Measurements from ENCODE around the gene CDCA4.
"Not testable (repeated sequence)": the region's sequence is repeated elsewhere in the genome, so short reads cannot be mapped to it uniquely, and the experiment has no call there.

CDCA4 gene

DNA sequence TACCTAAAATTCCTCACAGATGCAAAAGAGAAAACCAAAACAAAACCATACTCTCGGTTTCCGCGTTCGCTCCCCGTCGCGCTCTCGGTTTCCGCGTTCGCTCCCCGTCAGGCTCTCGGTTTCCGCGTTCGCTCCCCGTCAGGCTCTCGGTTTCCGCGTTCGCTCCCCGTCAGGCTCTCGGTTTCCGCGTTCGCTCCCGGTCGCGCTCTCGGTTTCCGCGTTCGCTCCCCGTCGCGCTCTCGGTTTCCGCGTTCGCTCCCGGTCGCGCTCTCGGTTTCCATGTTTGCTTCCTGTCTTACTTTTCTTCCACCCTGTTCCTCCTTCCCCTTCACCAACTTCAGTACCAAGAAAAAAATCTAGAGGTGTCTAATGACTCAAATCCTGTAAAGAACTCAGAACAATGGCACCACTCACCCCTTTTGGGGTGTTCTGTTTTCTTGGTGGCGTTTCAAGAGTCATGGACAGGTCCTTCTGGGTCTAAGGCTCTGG, 12.6 kb upstream of the CDCA4 start:
- not testable (repeated sequence) for DNase-seq (ENCODE audit: low read depth)

GRCh38 chr14:105032451-105032901, 11.6 kb upstream of the CDCA4 start:
- DNase-seq (ENCODE audit: low read depth): not testable (repeated sequence)

- no peak for DNase-seq (ENCODE audit: low read depth)
These were observed 10.0 kb upstream of the CDCA4 start for GRCh38 chr14:105030836-105031396.

DNA sequence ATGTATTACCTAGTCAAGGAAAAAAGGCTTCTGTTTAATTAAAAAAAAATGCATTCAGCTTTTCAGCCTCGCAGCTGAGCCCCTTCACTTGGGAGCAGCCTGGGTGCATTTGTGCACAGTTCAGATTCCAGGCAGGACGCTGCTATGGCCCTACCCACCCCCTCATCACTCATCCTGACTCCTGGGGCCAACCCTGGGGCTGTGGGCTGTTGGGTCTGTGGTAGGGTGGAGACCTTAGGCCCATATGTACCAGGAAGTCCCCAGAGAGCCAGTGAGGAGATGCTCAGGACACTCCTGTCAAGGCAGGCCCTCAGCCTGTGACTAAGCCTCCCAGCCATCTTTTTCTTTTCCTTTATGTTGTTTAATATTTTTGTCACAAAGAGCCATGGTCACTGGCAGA, 9.3 kb upstream of the CDCA4 start:
- no peak for DNase-seq (ENCODE audit: low read depth)

- no peak for DNase-seq (ENCODE audit: low read depth)
These were observed 8.5 kb upstream of the CDCA4 start for GRCh38 chr14:105029402-105029801.

GRCh38 chr14:105028251-105028927, 7.5 kb upstream of the CDCA4 start:
- no peak for DNase-seq (ENCODE audit: low read depth)

DNA sequence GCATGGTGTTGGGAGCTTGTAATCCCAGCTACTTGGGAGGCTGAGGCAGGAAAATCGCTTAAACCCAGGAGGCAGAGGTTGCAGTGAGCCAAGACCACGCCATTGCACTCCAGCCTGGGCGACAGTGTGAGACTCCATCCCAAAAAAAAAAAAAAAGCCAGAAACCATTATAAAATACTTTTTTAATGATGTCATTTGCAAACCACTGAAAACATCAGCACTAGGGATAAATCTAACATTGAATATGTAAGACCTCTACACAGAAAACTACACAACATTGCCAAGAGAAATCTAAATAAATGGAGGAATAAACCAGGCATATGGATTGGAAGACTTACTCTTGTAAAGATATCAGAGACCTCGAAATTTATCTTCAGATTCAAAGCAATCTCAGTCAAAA, 6.8 kb upstream of the CDCA4 start:
- DNase-seq (ENCODE audit: low read depth): not testable (repeated sequence)

DNA sequence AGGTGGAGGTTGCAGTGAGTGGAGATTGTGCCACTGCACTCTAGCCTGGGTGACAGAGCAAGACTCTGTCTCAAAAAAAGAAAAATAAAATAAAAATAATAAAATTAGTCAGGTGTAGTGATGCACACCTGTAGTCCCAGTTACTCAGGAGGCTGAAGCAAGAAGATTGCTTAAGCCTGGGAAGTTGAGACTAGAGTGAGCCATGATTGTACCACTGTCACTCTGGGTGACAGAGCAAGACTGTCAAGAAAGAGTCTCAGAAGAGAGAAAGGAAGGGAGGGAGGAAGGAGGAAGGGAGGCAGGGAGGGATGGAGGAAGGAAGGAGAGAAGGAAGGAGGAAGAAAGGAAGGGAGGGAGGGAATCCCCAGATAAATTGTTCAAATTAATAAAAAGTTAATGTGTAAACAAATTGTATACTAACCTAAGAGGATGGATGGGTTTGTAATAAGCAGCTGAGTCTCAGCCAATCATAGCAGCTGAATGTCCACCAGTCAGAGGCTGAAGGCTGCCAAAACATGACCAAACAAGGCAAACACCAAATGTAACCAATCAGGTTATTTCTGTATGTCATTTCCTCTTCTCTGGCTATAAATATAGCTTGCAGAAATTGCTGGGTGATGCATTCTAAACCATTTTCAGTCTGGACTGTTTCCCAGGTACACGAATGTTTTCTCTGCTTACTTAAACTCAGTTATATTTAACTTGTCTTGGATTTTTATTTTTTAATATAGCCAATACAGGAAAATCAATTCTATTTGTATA, 6.1 kb upstream of the CDCA4 start:
- no peak for DNase-seq (ENCODE audit: low read depth)

GRCh38 chr14:105026033-105026785, 5.3 kb upstream of the CDCA4 start:
- no peak for DNase-seq (ENCODE audit: low read depth)

DNA sequence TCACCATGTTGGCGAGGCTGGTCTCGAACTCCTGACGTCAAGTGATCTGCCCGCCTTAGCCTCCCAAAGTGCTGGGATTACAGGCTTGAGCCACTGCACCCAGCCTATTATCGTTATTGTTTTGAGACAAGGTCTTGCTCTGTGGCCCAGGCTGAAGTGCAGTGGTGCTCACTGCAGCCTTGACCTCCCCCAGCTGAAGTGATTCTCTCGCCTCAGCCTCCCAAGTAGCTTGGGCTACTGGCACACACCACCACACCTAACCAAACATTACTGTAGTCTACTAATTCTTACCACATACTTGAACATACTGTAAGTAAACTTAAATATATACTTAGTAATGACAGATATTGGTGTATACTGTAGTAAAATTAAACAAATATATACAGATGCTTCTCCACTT, 4.5 kb upstream of the CDCA4 start:
- no peak for DNase-seq (ENCODE audit: low read depth)

- no peak for DNase-seq (ENCODE audit: low read depth)
These were observed 3.1 kb upstream of the CDCA4 start for GRCh38 chr14:105023791-105024480.

- DNase-seq (ENCODE audit: low read depth): no peak
These were observed 2.3 kb upstream of the CDCA4 start for GRCh38 chr14:105023144-105023543.

DNA sequence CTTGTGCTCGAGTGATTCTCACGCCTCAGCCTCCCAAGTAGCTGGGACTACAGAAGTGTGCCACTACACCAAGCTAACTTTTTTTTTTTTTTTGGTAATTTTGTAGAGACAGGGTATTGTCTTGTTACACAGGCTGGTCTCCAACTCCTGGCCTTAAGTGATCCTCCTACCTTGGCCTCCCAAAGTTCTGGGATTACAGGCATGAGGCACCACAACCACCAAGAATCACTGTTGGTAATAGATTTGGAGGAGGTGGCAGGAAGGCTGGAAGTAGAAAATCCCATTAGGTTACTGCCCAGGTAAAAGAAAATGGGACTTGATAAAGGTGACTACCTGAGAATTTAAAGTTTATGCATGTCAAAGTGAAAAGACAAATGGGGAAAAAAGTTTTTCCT, 1.4 kb upstream of the CDCA4 start:
- no peak for DNase-seq (ENCODE audit: low read depth)

GRCh38 chr14:105021656-105022275, 883 bp upstream of the CDCA4 start:
- peak; percentile 11 for DNase-seq (ENCODE audit: low read depth)

- DNase-seq (ENCODE audit: low read depth): peak; percentile 57
These were observed 745 bp downstream of the CDCA4 start for GRCh38 chr14:105019861-105020814.

DNA sequence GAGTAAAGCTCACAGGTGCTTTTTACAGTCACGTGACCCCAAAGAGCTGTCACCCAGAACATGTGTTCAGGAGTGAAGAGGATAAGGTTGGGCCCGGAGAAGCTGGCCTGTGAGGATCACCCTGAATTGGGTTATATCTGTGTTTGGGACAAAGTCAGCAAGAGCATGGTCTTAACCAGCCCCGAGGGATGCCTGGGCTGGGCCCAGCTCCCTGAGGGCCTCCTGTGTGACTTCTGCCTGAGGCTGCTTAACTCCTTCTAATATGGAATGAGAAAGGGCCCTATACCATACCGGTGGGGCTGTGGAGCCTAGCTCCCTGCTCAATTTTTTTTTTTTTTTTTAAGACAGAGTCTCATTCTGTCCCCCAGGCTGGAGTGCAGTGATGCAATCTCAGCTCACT, 2.5 kb downstream of the CDCA4 start:
- DNase-seq (ENCODE audit: low read depth): no peak

DNA sequence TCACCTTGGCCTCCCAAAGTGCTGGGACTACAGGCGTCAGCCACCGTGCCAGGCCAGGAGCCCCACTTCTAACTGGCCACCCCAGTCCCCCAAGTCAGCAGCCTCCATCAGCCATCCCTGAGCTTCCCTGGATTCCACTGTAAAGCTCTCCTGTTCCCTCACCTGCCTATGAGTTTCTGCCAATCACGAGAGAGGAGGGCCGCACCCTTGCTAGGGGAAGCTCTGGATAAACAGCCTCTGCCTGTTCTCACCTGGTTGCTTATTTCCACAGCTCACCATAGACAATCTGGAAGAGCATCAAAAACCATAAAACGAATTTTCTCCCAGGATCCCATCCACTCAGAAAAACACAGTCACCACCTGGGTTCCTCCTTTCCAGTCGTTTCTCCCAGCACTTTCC, 5.0 kb downstream of the CDCA4 start:
- DNase-seq (ENCODE audit: low read depth): no peak

DNA sequence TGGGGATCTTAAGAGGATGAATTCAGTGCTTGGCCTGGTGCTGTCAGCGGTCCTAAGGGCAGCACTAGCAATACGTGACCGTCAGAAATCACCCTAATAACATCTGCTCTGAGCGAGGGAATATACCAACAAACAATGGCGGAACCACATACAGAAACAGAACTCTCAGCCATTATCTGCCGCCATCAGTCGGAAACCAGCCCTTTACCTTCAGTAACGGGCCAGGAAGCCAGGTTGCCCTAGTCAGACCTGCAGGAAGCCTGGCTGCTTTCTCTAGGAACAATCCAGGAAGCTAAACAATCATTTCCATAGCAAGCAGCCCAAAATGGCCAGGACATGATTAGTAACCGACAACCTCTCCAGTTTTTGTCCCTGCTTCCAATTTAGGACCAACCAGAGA, 5.6 kb downstream of the CDCA4 start:
- DNase-seq (ENCODE audit: low read depth): no peak

GRCh38 chr14:105014631-105015030, 6.3 kb downstream of the CDCA4 start:
- DNase-seq (ENCODE audit: low read depth): no peak

- DNase-seq (ENCODE audit: low read depth): no peak
These were observed 6.9 kb downstream of the CDCA4 start for GRCh38 chr14:105014032-105014431.

Data from T follicular helper cell (primary cell).